ENCODE results near the gene MAG. TPM values are rescaled to one million over a fixed set of nuclear protein-coding genes. Genes with fewer than 3 reads are reported as not detected.

Gene MAG, protein sequence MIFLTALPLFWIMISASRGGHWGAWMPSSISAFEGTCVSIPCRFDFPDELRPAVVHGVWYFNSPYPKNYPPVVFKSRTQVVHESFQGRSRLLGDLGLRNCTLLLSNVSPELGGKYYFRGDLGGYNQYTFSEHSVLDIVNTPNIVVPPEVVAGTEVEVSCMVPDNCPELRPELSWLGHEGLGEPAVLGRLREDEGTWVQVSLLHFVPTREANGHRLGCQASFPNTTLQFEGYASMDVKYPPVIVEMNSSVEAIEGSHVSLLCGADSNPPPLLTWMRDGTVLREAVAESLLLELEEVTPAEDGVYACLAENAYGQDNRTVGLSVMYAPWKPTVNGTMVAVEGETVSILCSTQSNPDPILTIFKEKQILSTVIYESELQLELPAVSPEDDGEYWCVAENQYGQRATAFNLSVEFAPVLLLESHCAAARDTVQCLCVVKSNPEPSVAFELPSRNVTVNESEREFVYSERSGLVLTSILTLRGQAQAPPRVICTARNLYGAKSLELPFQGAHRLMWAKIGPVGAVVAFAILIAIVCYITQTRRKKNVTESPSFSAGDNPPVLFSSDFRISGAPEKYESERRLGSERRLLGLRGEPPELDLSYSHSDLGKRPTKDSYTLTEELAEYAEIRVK
- total RNA-seq (ENCODE audit: low replicate concordance), result not detected in 2 replicates

GRCh38 chr19:35291916-35292315 lies at the start of gene MAG:
MAG (plus strand) TSS chr19:35292161; CDS start chr19:35295409, 3,248 bp downstream.
- Histone ChIP-seq H4K20me1 (ENCODE audit: low read depth) (no peaks in the 10 kb centered on the region), H3K79me2 (ENCODE audit: low read depth) (no peaks in the 10 kb centered on the region), H2AFZ (replicated peaks) (no peak within 1 kb of the TSS), H3K4me1 (peaks cover 8% of the 10 kb centered on the region), H3K4me2 (no peak within 1 kb of the TSS), H3K27me3 (no peaks in the 10 kb centered on the region), H3K4me3 (no peak within 1 kb of the TSS), H3K9ac (no peak within 1 kb of the TSS), H3K36me3 (no peaks in the 10 kb centered on the region), H3F3A (ENCODE audit: low read depth) (peaks cover 7% of the 10 kb centered on the region), H3K27ac (no peak within 1 kb of the TSS), H3K9me3 (ENCODE audit: low read depth) (no peaks in the 10 kb centered on the region)
- Mint-ChIP-seq H3K4me3 (peak within 1 kb of the TSS; percentile 35), H3K36me3 (no peaks in the 10 kb centered on the region), H3K9me3 (no peaks in the 10 kb centered on the region), H3K4me1 (peaks cover 3% of the 10 kb centered on the region), H3K27ac (peak within 1 kb of the TSS; percentile 25), H3K27me3 (ENCODE audit: insufficient read depth, low read depth) (peaks cover 12% of the 10 kb centered on the region)
- DNase-seq (ENCODE audit: low spot score), result no peak
- TF ChIP-seq, protein P1, sequence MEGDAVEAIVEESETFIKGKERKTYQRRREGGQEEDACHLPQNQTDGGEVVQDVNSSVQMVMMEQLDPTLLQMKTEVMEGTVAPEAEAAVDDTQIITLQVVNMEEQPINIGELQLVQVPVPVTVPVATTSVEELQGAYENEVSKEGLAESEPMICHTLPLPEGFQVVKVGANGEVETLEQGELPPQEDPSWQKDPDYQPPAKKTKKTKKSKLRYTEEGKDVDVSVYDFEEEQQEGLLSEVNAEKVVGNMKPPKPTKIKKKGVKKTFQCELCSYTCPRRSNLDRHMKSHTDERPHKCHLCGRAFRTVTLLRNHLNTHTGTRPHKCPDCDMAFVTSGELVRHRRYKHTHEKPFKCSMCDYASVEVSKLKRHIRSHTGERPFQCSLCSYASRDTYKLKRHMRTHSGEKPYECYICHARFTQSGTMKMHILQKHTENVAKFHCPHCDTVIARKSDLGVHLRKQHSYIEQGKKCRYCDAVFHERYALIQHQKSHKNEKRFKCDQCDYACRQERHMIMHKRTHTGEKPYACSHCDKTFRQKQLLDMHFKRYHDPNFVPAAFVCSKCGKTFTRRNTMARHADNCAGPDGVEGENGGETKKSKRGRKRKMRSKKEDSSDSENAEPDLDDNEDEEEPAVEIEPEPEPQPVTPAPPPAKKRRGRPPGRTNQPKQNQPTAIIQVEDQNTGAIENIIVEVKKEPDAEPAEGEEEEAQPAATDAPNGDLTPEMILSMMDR (IDR thresholded peaks at IDR 0.05), result no peak
- TF ChIP-seq EZH2 (IDR thresholded peaks at IDR 0.05) (no peak), EZH2phosphoT487 (IDR thresholded peaks at IDR 0.05) (no peak)

- Histone ChIP-seq H4K20me1 (ENCODE audit: low read depth) (peaks cover 23% of the 10 kb centered on the region), H3K4me1 (peaks cover 8% of the 10 kb centered on the region), H2AFZ (replicated peaks) (no peak overlapping the region), H3K4me3 (no peak overlapping the region), H3K27me3 (no peaks in the 10 kb centered on the region), H3K9ac (no peak overlapping the region), H3K79me2 (ENCODE audit: low read depth) (peaks cover 27% of the 10 kb centered on the region), H3K27ac (no peak overlapping the region), H3K9me3 (ENCODE audit: low read depth) (peaks cover 6% of the 10 kb centered on the region), H3F3A (ENCODE audit: low read depth) (peaks cover 18% of the 10 kb centered on the region), H3K36me3 (no peaks in the 10 kb centered on the region), H3K4me2 (no peak overlapping the region)
- peaks cover 9% of the 10 kb centered on the region for H3K9me3 Mint-ChIP-seq
- no peak for DNase-seq (ENCODE audit: low spot score)
- peaks cover 12% of the 10 kb centered on the region for H3K4me1 Mint-ChIP-seq
- no peak overlapping the region for H3K27ac Mint-ChIP-seq
- H3K36me3 Mint-ChIP-seq, result peaks cover 7% of the 10 kb centered on the region
- no peak for TF ChIP-seq EZH2phosphoT487 (IDR thresholded peaks at IDR 0.05)
- TF ChIP-seq, protein P1 (IDR thresholded peaks at IDR 0.05), result no peak
- no peak for TF ChIP-seq EZH2 (IDR thresholded peaks at IDR 0.05)
- H3K27me3 Mint-ChIP-seq (ENCODE audit: insufficient read depth, low read depth), result peaks cover 23% of the 10 kb centered on the region
- no peak overlapping the region for H3K4me3 Mint-ChIP-seq
Observed at GRCh38 chr19:35246466-35247092, 45.4 kb upstream of the MAG start.

DNA sequence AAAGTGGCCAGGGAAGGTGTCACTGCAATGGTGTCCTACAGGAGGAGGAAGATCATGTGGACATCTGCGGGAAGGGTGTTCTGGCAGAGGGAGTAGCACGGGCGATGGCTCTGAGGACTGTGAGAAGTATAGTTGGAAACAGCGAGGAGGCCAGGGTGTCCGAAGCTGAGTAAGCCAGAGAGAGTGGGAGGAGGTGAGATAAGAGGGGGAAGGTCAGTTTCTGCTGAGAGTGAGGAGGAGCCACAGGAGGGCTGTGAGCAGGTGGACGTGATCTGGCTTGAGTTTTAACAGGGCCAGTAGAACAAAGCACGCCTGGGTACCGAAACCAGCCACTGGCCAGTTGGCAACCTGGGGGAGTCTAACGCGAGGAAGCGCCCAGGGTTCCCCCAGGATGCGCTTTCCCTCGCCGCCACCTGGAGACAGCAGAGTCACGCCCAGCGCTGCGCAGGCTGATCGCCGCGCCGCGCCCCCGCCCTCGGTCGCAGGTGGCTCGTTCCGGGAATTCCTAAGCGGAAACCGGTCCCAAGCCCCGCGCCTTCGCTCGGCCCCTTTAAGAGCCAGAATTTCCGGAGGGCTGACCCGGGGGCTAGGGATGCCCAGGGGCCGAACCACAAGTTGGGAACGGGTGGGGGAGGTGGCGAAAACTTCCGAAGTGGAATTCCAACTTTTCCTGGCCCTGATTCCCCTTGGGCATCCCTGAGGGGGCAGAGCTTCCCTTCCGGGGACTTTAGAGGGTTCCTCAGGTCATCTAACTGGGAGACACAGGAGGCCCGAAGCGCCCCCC lies 44.2 kb upstream of the MAG start:
- Histone ChIP-seq H4K20me1 (ENCODE audit: low read depth) (peaks cover 27% of the 10 kb centered on the region), H2AFZ (replicated peaks) (peak overlapping the region; percentile 97), H3K36me3 (no peaks in the 10 kb centered on the region), H3K79me2 (ENCODE audit: low read depth) (peaks cover 35% of the 10 kb centered on the region), H3K27ac (peak overlapping the region; percentile 99), H3K4me3 (peak overlapping the region; percentile 95), H3K9ac (peak overlapping the region; percentile 97), H3K4me1 (peaks cover 8% of the 10 kb centered on the region), H3F3A (ENCODE audit: low read depth) (peaks cover 18% of the 10 kb centered on the region), H3K27me3 (no peaks in the 10 kb centered on the region), H3K9me3 (ENCODE audit: low read depth) (no peaks in the 10 kb centered on the region), H3K4me2 (peak overlapping the region; percentile 83)
- DNase-seq (ENCODE audit: low spot score), result peak; percentile 98
- Mint-ChIP-seq H3K4me3 (peak overlapping the region; percentile 96), H3K36me3 (peaks cover 9% of the 10 kb centered on the region), H3K4me1 (peaks cover 12% of the 10 kb centered on the region), H3K27me3 (ENCODE audit: insufficient read depth, low read depth) (peaks cover 28% of the 10 kb centered on the region), H3K9me3 (peaks cover 6% of the 10 kb centered on the region), H3K27ac (peak overlapping the region; percentile 96)
- TF ChIP-seq EZH2phosphoT487 (IDR thresholded peaks at IDR 0.05) (no peak), EZH2 (IDR thresholded peaks at IDR 0.05) (peak; percentile 38)
- TF ChIP-seq, protein P1 (IDR thresholded peaks at IDR 0.05), result peak; percentile 50
